Activated T-helper 2 cell treated with anti-CD3 and anti-CD28 coated beads, Interferon-gamma antibody, Interleukin-2, Interleukin-4, amounts not matched to agents 10 μg/mL and 5 μg/mL and 100 μg/mL, durations not matched to agents 14 hours and 24 hours and 36 hours (primary cell): ENCODE data around the gene RNU11. TPM values are rescaled to one million over a fixed set of nuclear protein-coding genes. Genes with fewer than 3 reads are reported as not detected.
A peak's percentile ranks its signal among the peaks of the same experiment; 100 is the strongest.
"Not testable (repeated sequence)": the region's sequence is repeated elsewhere in the genome, so short reads cannot be mapped to it uniquely, and the experiment has no call there.

Source experiments
- DNase-seq: peaks from one replicate; pipeline ENCODE4 v3.0.0; 2021; ENCODE audit warnings: low spot score
- H3K27ac Mint-ChIP-seq: one replicate; pipeline ENCODE4 v1.8.0; 2021; ENCODE audit warnings: mixed read lengths
- H3K27me3 Mint-ChIP-seq: one replicate; pipeline ENCODE4 v1.8.0; 2021; ENCODE audit warnings: low read depth, mixed read lengths
- H3K36me3 Mint-ChIP-seq: one replicate; pipeline ENCODE4 v1.8.0; 2021; ENCODE audit warnings: low read depth, mixed read lengths
- H3K4me1 Mint-ChIP-seq: one replicate; pipeline ENCODE4 v1.8.0; 2021; ENCODE audit warnings: low read depth, mixed read lengths
- H3K4me3 Mint-ChIP-seq: one replicate; pipeline ENCODE4 v1.8.0; 2021; ENCODE audit warnings: low read depth, mild to moderate bottlenecking, moderate library complexity, mixed read lengths
- H3K9me3 Mint-ChIP-seq: one replicate; pipeline ENCODE4 v1.8.0; 2021; ENCODE audit warnings: mixed read lengths
- intact Hi-C: fragments of 100-400 bp; cut with micrococcal nuclease; formaldehyde crosslinking; loops from one replicate; pipeline ENCODE4 v1.15.1; 2023
- total RNA-seq: library from RNA; stranded (reverse); gene quantifications from 2 replicates; pipeline ENCODE4 v1.2.3, GENCODE V29; 2022

Gene RNU11
- total RNA-seq, 1 donor from 2014 or later: not detected

DNA sequence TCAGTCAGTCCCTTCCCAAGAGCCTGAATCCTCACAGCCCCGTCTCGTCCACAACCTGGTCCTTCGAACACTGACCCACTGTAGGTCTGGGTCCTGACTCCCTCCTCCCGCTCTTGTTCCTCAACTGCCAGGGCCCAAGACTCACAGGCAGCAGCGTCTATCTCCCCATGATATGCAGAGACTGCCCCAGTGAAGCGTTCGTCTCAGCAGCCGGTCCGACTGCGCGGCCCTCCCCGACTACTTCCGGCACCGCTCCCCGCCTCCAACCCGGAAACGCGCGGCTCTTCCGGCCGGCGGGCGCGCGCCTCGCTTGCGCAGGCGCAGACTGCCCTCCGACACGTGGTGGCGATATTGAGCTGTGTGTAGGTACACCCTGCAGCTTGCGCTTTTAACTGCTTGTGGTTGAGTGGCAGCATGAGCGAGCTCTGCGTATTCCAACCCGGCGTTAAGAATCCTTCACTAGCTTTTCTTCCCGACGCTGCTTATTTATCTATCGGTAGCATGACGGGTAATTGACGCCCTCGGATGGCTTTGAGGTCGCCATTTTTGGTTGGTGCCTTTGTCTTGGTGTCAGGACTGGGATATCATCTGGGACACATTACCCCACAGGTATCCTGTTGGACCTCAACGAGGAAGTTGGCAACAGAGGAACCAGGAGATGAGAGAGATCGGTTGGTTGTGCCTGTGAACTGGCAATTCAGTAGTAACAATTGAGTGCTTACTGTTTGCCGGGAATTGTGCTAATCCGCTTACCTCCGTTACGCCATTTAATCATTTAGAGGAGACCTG is 5.4 kb upstream of the RNU11 start, which contains the start of gene TAF12:
TAF12 (minus strand) TSS at position 221 of the 789 bp plus-strand sequence. CDS start 20,986 bp downstream, outside the sequence.
- Mint-ChIP-seq H3K9me3 (no peaks in the 10 kb centered on the region), H3K4me1 (peaks cover 37% of the 10 kb centered on the region), H3K36me3 (peaks cover 9% of the 10 kb centered on the region), H3K27ac (peak within 1 kb of the TSS; percentile 97), H3K27me3 (no peaks in the 10 kb centered on the region), H3K4me3 (peak within 1 kb of the TSS; percentile 99)
- peak; percentile 88 for DNase-seq
- intact Hi-C loops: loop anchor here (1.0 to 5.0 kb wide), 5 partner anchors 62 to 538 kb away; partner anchors contain the start of genes PHACTR4, SRSF4 and YTHDF2

DNA sequence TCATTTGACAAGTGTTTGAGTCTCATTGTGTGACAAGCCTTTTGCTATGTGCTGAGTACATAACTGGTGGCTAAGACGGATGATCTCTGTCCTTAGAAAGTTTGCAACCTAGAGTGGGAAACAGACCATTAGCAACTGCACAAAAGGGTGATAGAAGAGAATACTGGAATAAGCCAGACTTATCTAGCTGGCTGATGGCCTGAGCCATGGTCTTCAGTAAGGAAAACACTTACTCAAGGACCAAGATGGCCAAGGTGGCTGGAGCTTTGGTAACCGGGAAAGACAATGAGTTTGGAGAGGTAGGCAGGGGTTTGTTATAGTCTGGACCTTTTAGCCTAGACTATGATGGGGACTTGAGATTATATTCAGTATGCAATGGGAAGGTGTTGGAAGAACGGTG is 3.9 kb upstream of the RNU11 start:
- Mint-ChIP-seq H3K27me3 (no peaks in the 10 kb centered on the region), H3K9me3 (no peaks in the 10 kb centered on the region), H3K4me3 (peak overlapping the region; percentile 99), H3K27ac (peak overlapping the region; percentile 97), H3K4me1 (peaks cover 43% of the 10 kb centered on the region), H3K36me3 (peaks cover 9% of the 10 kb centered on the region)
- no peak for DNase-seq
- intact Hi-C loops: loop anchor here (5.0 kb wide), 1 partner anchor 243 kb away; no protein-coding TSS in a partner anchor

DNA sequence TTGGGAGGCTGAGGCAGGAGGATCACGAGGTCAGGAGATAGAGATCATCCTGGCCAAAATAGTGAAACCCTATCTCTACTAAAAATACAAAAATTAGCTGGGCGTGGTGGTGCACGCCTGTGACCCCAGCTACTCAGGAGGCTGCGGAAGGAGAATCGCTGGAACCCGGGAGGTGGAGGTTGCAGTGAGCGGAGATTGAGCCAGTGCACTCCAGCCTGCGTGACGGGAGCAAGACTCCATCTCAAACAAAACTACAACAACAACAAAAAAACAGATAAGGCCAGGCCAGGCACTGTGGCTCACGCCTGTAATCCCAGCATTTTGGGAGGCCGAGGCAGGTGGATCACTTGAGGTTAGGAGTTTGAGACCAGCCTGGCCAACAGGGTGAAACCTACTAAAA is 3.0 kb upstream of the RNU11 start:
- H3K9me3 Mint-ChIP-seq, H3K4me3 Mint-ChIP-seq, intact Hi-C loops, DNase-seq, H3K27ac Mint-ChIP-seq, H3K36me3 Mint-ChIP-seq, H3K27me3 Mint-ChIP-seq: not testable (repeated sequence)
- peaks cover 38% of the 10 kb centered on the region for H3K4me1 Mint-ChIP-seq

DNA sequence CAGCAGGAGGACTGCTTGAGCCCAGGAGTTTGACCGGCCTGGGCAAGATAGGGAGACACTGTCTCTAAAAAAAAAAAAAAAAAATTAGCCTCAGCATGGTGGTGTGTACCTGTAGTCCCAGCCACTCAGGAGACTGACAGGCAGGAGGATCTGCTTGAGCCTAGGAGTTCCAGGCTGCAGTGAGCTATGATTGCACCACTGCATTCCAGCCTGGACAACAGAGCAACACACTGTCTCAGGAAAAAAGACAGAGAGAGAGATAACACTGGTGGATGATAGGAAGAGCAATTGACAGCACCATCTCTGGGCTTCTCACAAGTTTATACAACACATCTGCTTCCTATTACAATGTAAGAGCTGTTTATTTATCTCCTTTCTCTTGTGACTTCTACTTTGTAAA is 2.4 kb upstream of the RNU11 start:
- no peaks in the 10 kb centered on the region for H3K9me3 Mint-ChIP-seq
- peaks cover 38% of the 10 kb centered on the region for H3K4me1 Mint-ChIP-seq
- peak overlapping the region; percentile 11 for H3K4me3 Mint-ChIP-seq
- peak overlapping the region; percentile 78 for H3K27ac Mint-ChIP-seq
- H3K36me3 Mint-ChIP-seq: peaks cover 5% of the 10 kb centered on the region
- no peak for DNase-seq
- intact Hi-C loops: no loop called here
- no peaks in the 10 kb centered on the region for H3K27me3 Mint-ChIP-seq

DNA sequence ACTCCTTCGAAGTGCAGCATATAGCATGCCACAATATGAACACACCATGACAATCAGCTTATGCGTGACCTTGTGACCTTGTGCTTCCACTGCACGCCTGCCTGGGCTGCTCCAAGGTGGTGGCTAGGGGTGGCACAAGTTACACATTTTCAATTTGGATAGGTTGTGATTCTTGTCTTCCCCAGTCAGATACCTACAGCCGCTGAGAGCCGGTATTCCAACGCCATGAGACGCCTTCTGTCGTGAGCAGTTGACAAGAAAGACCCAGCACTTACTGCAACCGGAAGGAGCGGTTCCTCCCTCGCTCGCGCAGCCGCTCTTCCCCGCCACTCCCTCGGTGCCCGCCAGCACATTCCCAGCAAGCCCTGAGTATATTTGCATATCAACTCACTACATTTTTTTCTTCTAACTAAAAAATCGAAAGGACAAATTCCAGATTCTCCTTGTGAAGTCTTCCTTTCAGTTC is 359 bp upstream of the RNU11 start:
- peak overlapping the region; percentile 81 for H3K4me3 Mint-ChIP-seq
- H3K4me1 Mint-ChIP-seq: peaks cover 27% of the 10 kb centered on the region
- peak overlapping the region; percentile 99 for H3K27ac Mint-ChIP-seq
- no peaks in the 10 kb centered on the region for H3K9me3 Mint-ChIP-seq
- intact Hi-C loops: loop anchor here (1.0 to 2.0 kb wide), 4 partner anchors 20 to 129 kb away; partner anchors contain the start of genes GMEB1 and YTHDF2
- peak; percentile 89 for DNase-seq
- no peaks in the 10 kb centered on the region for H3K27me3 Mint-ChIP-seq
- no peaks in the 10 kb centered on the region for H3K36me3 Mint-ChIP-seq

DNA sequence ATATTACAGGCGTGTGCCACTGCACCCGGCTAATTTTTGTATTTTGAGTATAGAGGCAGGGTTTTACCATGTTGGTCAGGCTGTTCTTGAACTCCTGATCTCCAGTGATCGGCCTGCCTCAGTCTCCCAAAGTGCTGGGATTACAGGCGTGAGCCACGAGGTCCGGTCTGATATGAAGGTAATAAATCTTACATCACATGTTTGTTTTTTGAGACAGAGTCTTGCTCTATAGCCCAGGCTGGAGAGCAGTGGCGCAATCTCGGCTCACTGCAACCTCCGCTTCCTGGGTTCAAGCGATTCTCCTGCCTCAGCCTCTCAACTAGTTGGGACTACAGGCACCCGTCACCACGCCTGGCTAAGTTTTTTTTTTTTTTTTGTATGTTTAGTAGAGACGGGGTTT is 4.7 kb downstream of the RNU11 start:
- intact Hi-C loops, H3K4me1 Mint-ChIP-seq, DNase-seq, H3K9me3 Mint-ChIP-seq, H3K27ac Mint-ChIP-seq, H3K4me3 Mint-ChIP-seq, H3K27me3 Mint-ChIP-seq, H3K36me3 Mint-ChIP-seq: not testable (repeated sequence)

DNA sequence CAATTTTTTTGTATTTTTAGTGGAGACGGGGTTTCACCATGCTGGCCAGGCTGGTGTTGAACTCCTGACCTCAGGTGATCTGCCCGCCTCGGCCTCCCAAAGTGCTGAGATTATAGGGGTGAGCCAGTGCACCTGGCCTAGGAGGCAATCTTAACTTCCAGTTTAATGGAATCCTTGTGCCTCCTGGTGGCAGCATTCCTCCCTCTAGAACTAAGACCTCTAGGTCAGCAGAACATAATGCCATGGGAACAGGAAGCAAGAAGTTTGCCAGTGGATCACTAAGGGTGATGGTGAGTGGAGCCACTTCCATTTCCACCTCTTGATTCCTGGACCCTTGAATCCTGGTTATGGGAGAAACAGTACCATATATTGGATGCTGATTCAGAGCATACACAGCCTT is 5.5 kb downstream of the RNU11 start:
- H3K27me3 Mint-ChIP-seq, H3K27ac Mint-ChIP-seq, H3K9me3 Mint-ChIP-seq, intact Hi-C loops, DNase-seq, H3K4me1 Mint-ChIP-seq, H3K4me3 Mint-ChIP-seq, H3K36me3 Mint-ChIP-seq: not testable (repeated sequence)

DNA sequence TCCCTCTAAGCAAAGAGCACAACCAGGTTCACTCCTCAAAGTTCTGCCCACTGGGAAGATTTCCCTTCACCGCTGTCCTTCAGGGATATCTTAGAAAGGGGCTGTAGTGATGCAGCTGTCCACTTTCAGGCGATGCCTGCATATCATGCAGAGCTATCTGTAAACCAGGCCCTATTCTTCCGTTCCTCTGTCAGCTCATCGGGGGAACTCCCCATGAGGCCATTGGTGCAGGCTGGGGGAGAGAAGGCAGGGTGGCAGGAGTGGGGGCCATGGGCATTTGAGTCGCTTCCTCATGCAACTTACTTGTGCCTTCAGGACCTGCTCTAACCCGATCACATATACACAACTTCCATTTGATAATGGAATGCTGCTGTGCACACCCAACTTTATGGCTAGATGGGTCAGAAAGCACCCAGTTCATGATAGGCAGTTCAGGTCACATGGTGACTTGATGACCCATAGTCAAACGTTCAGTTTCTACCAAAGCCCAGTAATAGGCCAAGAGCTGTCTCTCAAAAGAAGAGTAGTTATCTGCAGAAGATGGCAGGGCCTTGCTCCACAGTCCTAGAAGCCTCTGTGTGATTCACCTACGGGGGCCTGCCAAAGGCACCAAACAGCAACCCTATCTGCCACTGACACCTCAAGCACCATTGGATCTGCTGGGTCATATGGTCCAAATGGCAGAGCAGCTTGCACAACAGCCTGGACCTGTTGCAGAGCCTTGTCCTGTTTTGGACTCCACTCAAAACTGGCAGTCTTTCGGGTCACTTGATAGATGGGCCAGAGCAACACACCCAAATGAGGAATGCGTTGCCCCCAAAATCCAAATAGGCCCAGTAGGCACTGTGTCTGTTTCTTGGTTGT is 7.3 kb downstream of the RNU11 start:
- DNase-seq, H3K27me3 Mint-ChIP-seq, H3K36me3 Mint-ChIP-seq, H3K9me3 Mint-ChIP-seq, intact Hi-C loops, H3K4me3 Mint-ChIP-seq, H3K27ac Mint-ChIP-seq, H3K4me1 Mint-ChIP-seq: not testable (repeated sequence)

DNA sequence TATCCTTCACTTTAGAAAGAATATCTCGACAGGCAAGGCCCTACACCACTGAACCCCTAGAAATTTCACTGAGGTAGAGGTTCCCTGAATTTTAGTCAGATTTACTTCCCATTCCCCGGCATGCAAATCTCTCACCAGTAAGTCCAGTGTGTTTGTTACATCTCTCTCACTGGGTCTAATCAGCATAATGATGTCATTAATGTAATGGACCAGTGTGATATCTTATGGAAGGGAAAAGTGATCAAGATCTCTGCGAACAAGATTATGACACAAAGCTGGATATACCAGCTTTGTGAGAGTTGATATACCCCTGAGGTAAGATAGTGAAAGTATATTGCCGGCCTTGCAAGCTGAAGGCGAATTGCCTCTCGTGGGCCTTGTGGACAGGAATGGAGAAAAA is 7.9 kb downstream of the RNU11 start:
- intact Hi-C loops: no loop called here
- H3K36me3 Mint-ChIP-seq: no peaks in the 10 kb centered on the region
- no peak overlapping the region for H3K4me3 Mint-ChIP-seq
- H3K9me3 Mint-ChIP-seq: no peaks in the 10 kb centered on the region
- no peaks in the 10 kb centered on the region for H3K4me1 Mint-ChIP-seq
- no peaks in the 10 kb centered on the region for H3K27me3 Mint-ChIP-seq
- H3K27ac Mint-ChIP-seq: no peak overlapping the region
- DNase-seq: no peak

DNA sequence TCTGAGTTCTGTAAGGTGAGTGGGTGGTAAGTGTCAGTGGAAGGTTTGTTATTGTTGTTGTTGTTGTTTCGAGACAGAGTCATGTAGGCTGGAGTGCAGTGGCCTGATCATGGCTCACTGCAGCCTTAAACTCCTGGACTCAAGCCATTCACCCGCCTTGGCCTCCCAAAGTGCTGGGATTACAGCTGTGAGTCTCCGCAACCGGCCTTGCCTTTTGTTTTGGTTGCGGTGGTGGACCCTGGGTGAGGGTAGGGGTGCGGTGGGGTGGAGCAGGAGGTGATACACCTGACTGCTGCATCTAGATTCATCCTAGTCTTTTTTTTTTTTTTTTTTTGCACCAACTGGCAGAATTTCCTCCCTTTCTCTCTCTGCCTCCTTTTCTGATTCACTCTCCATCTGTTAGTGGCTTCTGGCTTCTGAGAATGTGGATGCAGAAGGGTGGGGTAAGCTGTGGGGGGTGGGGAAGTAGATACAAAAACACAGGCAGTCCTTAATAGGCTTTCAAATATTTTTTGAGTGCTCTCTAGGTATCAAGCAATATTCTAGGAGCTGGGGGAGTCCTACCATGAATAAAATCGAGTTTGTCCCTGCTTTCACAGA is 15.6 kb downstream of the RNU11 start:
- H3K27ac Mint-ChIP-seq: no peak overlapping the region
- no peak for DNase-seq
- no peaks in the 10 kb centered on the region for H3K27me3 Mint-ChIP-seq
- intact Hi-C loops: loop anchor here (10.0 kb wide), 1 partner anchor 409 kb away; the partner anchor contains the start of gene SESN2
- no peaks in the 10 kb centered on the region for H3K36me3 Mint-ChIP-seq
- H3K9me3 Mint-ChIP-seq: no peaks in the 10 kb centered on the region
- no peak overlapping the region for H3K4me3 Mint-ChIP-seq
- peaks cover 7% of the 10 kb centered on the region for H3K4me1 Mint-ChIP-seq

DNA sequence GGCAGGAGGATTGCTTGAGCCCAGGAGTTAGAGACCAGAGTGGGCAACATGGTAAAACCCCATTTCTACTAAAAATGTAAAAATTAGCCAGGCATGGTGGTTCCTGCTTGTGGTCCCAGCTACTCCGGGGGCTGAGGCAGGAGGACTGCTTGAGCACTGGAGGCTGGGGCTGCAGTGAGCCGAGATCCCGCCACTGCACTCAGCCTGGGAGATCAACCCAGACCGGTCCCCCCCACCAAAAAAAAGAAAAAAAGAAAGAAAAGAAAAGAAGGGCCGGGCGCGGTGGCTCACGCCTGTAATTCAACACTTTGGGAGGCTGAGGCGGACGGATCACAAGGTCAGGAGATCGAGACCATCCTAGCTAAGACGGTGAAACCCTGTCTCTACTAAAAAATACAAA is 18.4 kb downstream of the RNU11 start:
- Mint-ChIP-seq H3K27ac (no peak overlapping the region), H3K4me1 (peaks cover 10% of the 10 kb centered on the region), H3K4me3 (peak overlapping the region; percentile 33), H3K36me3 (peaks cover 8% of the 10 kb centered on the region), H3K9me3 (no peaks in the 10 kb centered on the region), H3K27me3 (no peaks in the 10 kb centered on the region)
- intact Hi-C loops: loop anchor here (10.0 kb wide), 1 partner anchor 412 kb away; the partner anchor contains the start of gene SESN2
- DNase-seq: no peak

DNA sequence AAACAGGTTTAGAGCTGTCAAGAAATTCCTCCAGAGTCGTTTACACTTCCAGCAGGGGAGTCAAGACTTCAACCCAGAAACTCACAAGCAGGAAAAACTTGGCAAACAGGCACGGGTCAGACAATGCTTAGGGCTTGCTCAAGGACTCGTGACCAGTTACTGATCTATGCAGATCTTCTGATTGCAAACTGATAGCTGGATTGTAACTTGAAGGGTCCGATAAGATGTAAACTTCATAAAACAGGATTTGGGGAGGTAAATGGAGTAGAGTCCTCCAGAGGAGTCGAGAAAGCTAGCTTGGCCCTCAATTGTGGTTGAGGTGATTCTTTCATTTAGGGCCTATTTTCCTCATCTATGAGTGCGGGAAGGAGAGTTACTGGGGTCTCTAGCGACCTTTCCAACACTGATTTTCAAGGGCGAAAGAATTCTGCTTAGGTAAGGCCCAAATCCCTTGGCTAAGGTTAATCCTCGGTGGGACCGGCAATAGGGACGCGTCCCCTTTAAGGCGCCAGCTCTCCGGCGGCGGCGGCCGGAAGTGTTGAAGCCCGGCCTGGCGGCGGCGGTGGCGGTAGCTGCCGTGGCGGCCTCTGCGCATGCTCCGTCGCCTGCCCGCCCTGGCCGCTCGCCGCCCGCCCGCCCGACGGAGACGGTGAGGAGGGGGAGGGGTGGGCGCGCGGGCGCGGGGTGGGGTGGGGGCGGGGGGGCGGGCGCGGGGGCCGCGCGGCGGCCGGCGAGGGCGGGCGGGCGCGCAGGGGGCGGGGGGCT is 20.0 kb downstream of the RNU11 start, which contains the start of gene GMEB1:
GMEB1 (plus strand) TSS at position 594 of the 765 bp plus-strand sequence. CDS start 14,829 bp downstream, outside the sequence.
- Mint-ChIP-seq H3K4me1 (peaks cover 10% of the 10 kb centered on the region), H3K4me3 (peak within 1 kb of the TSS; percentile 93), H3K9me3 (no peaks in the 10 kb centered on the region), H3K27ac (peak within 1 kb of the TSS; percentile 99), H3K36me3 (peaks cover 8% of the 10 kb centered on the region), H3K27me3 (no peaks in the 10 kb centered on the region)
- intact Hi-C loops: loop anchor here (1.0 to 10.0 kb wide), 2 partner anchors 20 to 414 kb away; partner anchors contain the start of genes RNU11 and SESN2
- peak; percentile 83 for DNase-seq
